Measurements from ENCODE around the gene GSE1.

The GSE1 gene

GRCh38 chr16:85601272-85601639 is 11.9 kb upstream of the GSE1 start:
- TF ChIP-seq CTCF (IDR thresholded peaks at IDR 0.05; ENCODE audit: control insufficient read depth, insufficient read depth, low read depth, low read length, missing control alignments) = no peak
- H3K4me3 ChIP-seq (ENCODE audit: control insufficient read depth, low read depth, low read length) = no peak overlapping the region
- DNase-seq (ENCODE audit: low read depth) = no peak

- DNase-seq (ENCODE audit: low read depth) = no peak
- no peak for TF ChIP-seq CTCF (IDR thresholded peaks at IDR 0.05; ENCODE audit: control insufficient read depth, insufficient read depth, low read depth, low read length, missing control alignments)
- no peak overlapping the region for H3K4me3 ChIP-seq (ENCODE audit: control insufficient read depth, low read depth, low read length)
Observed at GRCh38 chr16:85601730-85602401, 11.3 kb upstream of the GSE1 start.

- no peak for TF ChIP-seq CTCF (IDR thresholded peaks at IDR 0.05; ENCODE audit: control insufficient read depth, insufficient read depth, low read depth, low read length, missing control alignments)
- H3K4me3 ChIP-seq (ENCODE audit: control insufficient read depth, low read depth, low read length) = no peak overlapping the region
- no peak for DNase-seq (ENCODE audit: low read depth)
Observed at GRCh38 chr16:85602402-85603202, 10.5 kb upstream of the GSE1 start.

DNA sequence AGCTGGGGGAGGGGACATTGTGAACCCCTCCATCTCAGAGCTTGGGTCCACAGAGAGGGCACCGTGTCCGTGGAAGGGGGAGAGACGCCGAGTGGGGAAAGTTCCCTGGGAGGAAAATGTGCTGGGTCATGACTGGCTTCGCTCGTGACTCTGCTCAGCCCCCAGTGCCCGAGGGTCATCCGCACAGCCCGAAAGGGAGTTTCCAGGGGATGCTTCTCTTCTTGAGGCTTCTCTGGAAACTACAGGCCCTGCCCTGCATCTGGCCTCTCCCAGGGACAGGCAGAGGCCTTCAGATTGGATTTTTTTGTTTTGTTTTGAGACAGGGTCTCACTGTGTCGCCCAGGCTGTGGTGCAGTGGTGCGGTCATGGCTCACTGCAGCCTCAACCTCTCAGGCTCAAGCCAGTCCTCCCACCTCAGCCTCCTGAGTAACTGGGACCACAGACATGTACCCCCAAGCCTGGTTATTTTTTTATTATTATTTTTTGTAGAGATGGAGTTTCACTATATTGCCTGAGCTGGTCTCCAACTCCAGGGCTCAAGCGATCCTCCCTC is 9.8 kb upstream of the GSE1 start:
- no peak for DNase-seq (ENCODE audit: low read depth)
- H3K4me3 ChIP-seq (ENCODE audit: control insufficient read depth, low read depth, low read length) = no peak overlapping the region
- TF ChIP-seq CTCF (IDR thresholded peaks at IDR 0.05; ENCODE audit: control insufficient read depth, insufficient read depth, low read depth, low read length, missing control alignments) = no peak

DNA sequence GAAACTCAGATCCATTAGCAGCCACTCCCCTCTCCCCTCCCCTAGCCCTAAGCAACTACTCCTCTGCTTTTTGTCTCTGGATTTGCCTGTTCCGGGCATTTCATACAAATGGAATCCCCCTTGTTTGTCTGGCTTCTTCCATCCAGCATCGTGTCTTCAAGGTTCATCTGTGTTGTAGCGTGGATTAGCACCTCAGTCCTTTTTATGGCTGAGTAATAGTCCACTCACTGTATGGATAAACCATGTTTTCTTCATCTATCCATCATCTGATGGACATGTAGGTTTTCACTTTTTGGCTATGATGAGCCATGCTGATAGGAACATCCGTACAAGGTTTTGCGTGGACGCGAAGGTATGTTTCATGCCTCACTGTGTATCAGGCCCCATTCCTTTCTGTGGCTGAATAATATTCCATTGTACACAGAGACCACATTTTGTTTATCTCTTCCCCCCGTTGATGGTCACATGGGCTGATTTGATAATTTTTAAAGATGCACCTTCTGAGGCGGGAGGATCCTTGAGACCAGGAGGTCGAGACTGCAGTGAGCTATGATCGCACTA is 8.9 kb upstream of the GSE1 start:
- TF ChIP-seq CTCF (IDR thresholded peaks at IDR 0.05; ENCODE audit: control insufficient read depth, insufficient read depth, low read depth, low read length, missing control alignments) = no peak
- H3K4me3 ChIP-seq (ENCODE audit: control insufficient read depth, low read depth, low read length) = no peak overlapping the region
- DNase-seq (ENCODE audit: low read depth) = no peak

- no peak overlapping the region for H3K4me3 ChIP-seq (ENCODE audit: control insufficient read depth, low read depth, low read length)
- no peak for DNase-seq (ENCODE audit: low read depth)
- TF ChIP-seq CTCF (IDR thresholded peaks at IDR 0.05; ENCODE audit: control insufficient read depth, insufficient read depth, low read depth, low read length, missing control alignments) = no peak
Observed at GRCh38 chr16:85605051-85605911, 7.8 kb upstream of the GSE1 start.
